ENCODE results near the gene RXRA.
"Not testable (repeated sequence)": the region's sequence is repeated elsewhere in the genome, so short reads cannot be mapped to it uniquely, and the experiment has no call there.

RXRA gene

GRCh38 chr9:134293611-134294152 is 32.6 kb upstream of the RXRA start:
- H3K4me3 ChIP-seq (ENCODE audit: low read depth, low read length) = no peak overlapping the region

GRCh38 chr9:134294153-134295071 is 31.8 kb upstream of the RXRA start:
- no peak overlapping the region for H3K4me3 ChIP-seq (ENCODE audit: low read depth, low read length)

- H3K4me3 ChIP-seq (ENCODE audit: low read depth, low read length) = no peak overlapping the region
These were observed 31.0 kb upstream of the RXRA start for GRCh38 chr9:134295101-134295745.

GRCh38 chr9:134295746-134296250 is 30.5 kb upstream of the RXRA start:
- H3K4me3 ChIP-seq (ENCODE audit: low read depth, low read length) = no peak overlapping the region

GRCh38 chr9:134296301-134297082 is 29.8 kb upstream of the RXRA start:
- H3K4me3 ChIP-seq (ENCODE audit: low read depth, low read length) = no peak overlapping the region

- no peak overlapping the region for H3K4me3 ChIP-seq (ENCODE audit: low read depth, low read length)
These were observed 29.2 kb upstream of the RXRA start for GRCh38 chr9:134297083-134297410.

- H3K4me3 ChIP-seq (ENCODE audit: low read depth, low read length) = no peak overlapping the region
These were observed 28.7 kb upstream of the RXRA start for GRCh38 chr9:134297576-134297975.

GRCh38 chr9:134298000-134298399 is 28.3 kb upstream of the RXRA start:
- H3K4me3 ChIP-seq (ENCODE audit: low read depth, low read length) = no peak overlapping the region

GRCh38 chr9:134299068-134299467 is 27.2 kb upstream of the RXRA start:
- no peak overlapping the region for H3K4me3 ChIP-seq (ENCODE audit: low read depth, low read length)

GRCh38 chr9:134299883-134300282 is 26.4 kb upstream of the RXRA start:
- no peak overlapping the region for H3K4me3 ChIP-seq (ENCODE audit: low read depth, low read length)

- no peak overlapping the region for H3K4me3 ChIP-seq (ENCODE audit: low read depth, low read length)
These were observed 24.7 kb upstream of the RXRA start for GRCh38 chr9:134301387-134302129.

GRCh38 chr9:134302130-134302817 is 24.0 kb upstream of the RXRA start:
- H3K4me3 ChIP-seq (ENCODE audit: low read depth, low read length) = no peak overlapping the region

- no peak overlapping the region for H3K4me3 ChIP-seq (ENCODE audit: low read depth, low read length)
These were observed 22.7 kb upstream of the RXRA start for GRCh38 chr9:134303601-134304000.

- no peak overlapping the region for H3K4me3 ChIP-seq (ENCODE audit: low read depth, low read length)
These were observed 22.0 kb upstream of the RXRA start for GRCh38 chr9:134304261-134304660.

- no peak overlapping the region for H3K4me3 ChIP-seq (ENCODE audit: low read depth, low read length)
These were observed 21.6 kb upstream of the RXRA start for GRCh38 chr9:134304690-134305089.

GRCh38 chr9:134305533-134305932 is 20.7 kb upstream of the RXRA start:
- no peak overlapping the region for H3K4me3 ChIP-seq (ENCODE audit: low read depth, low read length)

GRCh38 chr9:134306042-134306441 is 20.2 kb upstream of the RXRA start:
- H3K4me3 ChIP-seq (ENCODE audit: low read depth, low read length) = not testable (repeated sequence)

GRCh38 chr9:134306636-134307600 is 19.3 kb upstream of the RXRA start:
- H3K4me3 ChIP-seq (ENCODE audit: low read depth, low read length) = no peak overlapping the region
